ENCODE data around the gene CSRP2. TPM values are rescaled to one million over a fixed set of nuclear protein-coding genes. Genes with fewer than 3 reads are reported as not detected.

The CSRP2 gene
- total RNA-seq, 4 donors from 2014 or later: 14.1 to 69.0 (median 29.7) TPM

DNA sequence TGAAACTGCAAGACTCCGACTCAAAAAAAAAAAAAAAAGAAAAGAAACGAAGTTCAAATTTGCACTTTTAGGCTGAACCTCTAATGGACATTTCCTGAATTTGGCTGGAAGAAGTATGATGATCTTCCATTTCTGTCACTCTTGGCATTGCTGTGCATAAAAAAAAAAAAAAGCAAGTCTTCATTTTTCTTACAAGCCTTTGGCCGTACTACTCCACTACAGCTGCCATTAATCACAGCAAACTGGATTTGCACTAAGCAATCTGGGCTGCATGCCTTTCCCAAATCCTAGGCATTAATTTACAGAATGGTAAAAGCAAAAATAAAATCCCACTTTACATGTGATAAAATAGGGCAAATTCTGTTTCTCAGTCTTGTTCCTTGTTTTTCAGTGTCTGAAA is 7.1 kb downstream of the CSRP2 start:
- no peaks in the 10 kb centered on the region for H3K4me1 ChIP-seq

DNA sequence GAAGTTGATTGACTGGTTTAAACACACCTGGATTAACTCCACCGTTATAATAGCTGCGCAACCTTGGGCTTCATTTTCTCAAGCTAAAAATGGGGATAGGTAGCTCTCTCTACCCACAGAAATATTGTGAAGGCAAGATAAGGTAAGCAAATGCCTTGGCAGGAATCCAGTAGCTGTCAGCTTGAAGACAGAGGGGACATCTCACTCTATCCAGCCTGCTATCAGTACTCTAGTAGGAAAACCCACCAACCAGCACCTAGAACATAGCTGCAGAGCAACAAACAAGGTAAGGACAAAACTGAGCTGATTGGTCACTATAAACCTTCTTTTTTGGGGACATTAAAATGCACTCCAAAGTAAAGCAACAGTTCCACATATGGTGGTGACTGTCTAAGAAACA is 7.7 kb downstream of the CSRP2 start:
- no peaks in the 10 kb centered on the region for H3K27me3 ChIP-seq
- intact Hi-C loops (cut with DNase I; ENCODE audit: low total_unique reads): no loop called here
- no peaks in the 10 kb centered on the region for H3K4me1 ChIP-seq
- no peak for DNase-seq
- H3K27ac ChIP-seq: no peak overlapping the region
- no peaks in the 10 kb centered on the region for H3K36me3 ChIP-seq
- H3K4me3 ChIP-seq: no peak overlapping the region
- TF ChIP-seq POLR2A (IDR thresholded peaks at IDR 0.05): no peak
- TF ChIP-seq CTCF (IDR thresholded peaks at IDR 0.05): no peak
- no peaks in the 10 kb centered on the region for H3K9me3 ChIP-seq

More for the DNA sequence above, 7.1 kb downstream of the CSRP2 start:
- no peak for TF ChIP-seq POLR2A (IDR thresholded peaks at IDR 0.05)
- no peak for TF ChIP-seq CTCF (IDR thresholded peaks at IDR 0.05)
- H3K9me3 ChIP-seq: no peaks in the 10 kb centered on the region
- intact Hi-C loops (cut with DNase I; ENCODE audit: low total_unique reads): no loop called here
- DNase-seq: no peak
- H3K36me3 ChIP-seq: no peaks in the 10 kb centered on the region
- H3K4me3 ChIP-seq: no peak overlapping the region
- H3K27me3 ChIP-seq: no peaks in the 10 kb centered on the region
- H3K27ac ChIP-seq: no peak overlapping the region

DNA sequence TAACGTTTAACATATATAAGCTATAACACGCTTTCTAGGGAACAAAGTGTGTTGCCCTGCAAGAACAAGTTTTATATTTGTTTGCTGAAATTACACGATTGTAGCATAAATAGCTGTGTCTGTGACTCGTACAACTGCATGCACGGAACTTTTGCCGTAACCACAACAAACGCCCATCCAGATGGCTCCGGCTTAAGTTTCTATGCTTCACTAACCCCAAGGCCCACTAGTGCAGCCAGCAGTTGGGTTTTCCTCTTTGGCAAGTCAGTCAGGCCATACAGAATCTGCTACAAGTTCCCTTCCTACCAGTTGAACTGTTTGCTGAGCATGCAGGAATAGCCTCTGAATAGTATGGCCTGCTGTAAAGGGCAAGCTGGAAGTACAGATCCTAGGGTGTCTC is 12.1 kb downstream of the CSRP2 start:
- no peak overlapping the region for H3K4me3 ChIP-seq
- H3K27me3 ChIP-seq: no peaks in the 10 kb centered on the region
- no peak for TF ChIP-seq POLR2A (IDR thresholded peaks at IDR 0.05)
- no peak for TF ChIP-seq CTCF (IDR thresholded peaks at IDR 0.05)
- no peak for DNase-seq
- H3K4me1 ChIP-seq: no peaks in the 10 kb centered on the region
- intact Hi-C loops (cut with DNase I; ENCODE audit: low total_unique reads): no loop called here
- no peaks in the 10 kb centered on the region for H3K9me3 ChIP-seq
- no peaks in the 10 kb centered on the region for H3K36me3 ChIP-seq
- H3K27ac ChIP-seq: no peak overlapping the region

DNA sequence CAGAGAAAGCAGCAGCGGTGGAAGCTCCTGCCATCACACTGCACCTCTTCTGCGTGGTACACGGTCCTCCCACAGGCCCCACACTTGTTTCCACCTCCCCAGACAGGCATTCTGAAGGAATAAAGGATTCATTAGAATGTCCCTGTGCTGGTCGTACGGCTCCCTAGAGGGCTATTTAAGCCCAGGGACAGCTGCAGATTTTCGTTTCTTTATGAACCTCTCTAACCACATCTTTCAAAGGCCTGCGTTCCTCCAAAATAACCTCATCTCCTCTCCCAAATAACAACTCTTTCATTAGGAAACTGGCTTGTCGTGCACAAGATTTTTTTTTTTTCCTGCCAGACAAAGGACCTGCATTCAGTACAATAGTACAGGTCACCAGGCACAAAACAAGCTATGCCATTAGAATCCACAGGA is 12.7 kb downstream of the CSRP2 start:
- intact Hi-C loops (cut with DNase I; ENCODE audit: low total_unique reads): no loop called here
- H3K27ac ChIP-seq: no peak overlapping the region
- TF ChIP-seq POLR2A (IDR thresholded peaks at IDR 0.05) (no peak), CTCF (IDR thresholded peaks at IDR 0.05) (no peak)
- no peak overlapping the region for H3K4me3 ChIP-seq
- DNase-seq: no peak
- no peaks in the 10 kb centered on the region for H3K4me1 ChIP-seq
- H3K9me3 ChIP-seq: no peaks in the 10 kb centered on the region
- no peaks in the 10 kb centered on the region for H3K27me3 ChIP-seq
- no peaks in the 10 kb centered on the region for H3K36me3 ChIP-seq

- Histone ChIP-seq H3K27me3 (no peaks in the 10 kb centered on the region), H3K27ac (no peak overlapping the region), H3K9me3 (no peaks in the 10 kb centered on the region), H3K4me3 (no peak overlapping the region), H3K4me1 (no peaks in the 10 kb centered on the region), H3K36me3 (no peaks in the 10 kb centered on the region)
- TF ChIP-seq CTCF (IDR thresholded peaks at IDR 0.05) (no peak), POLR2A (IDR thresholded peaks at IDR 0.05) (no peak)
- DNase-seq: no peak
- intact Hi-C loops (cut with DNase I; ENCODE audit: low total_unique reads): no loop called here
Measured at GRCh38 chr12:76864791-76865400, 13.9 kb downstream of the CSRP2 start.
